NT2/D1 (cell line): ENCODE results near the gene ZBTB24.

Source experiments
- DNase-seq: peaks from one replicate; pipeline ENCODE4 v3.0.0-alpha.2; 2011; ENCODE audit warnings: low read depth, low spot score
- H3K27me3 ChIP-seq: 2 replicates; pipeline ENCODE4 v1.6.0; 2011; ENCODE audit warnings: mild to moderate bottlenecking; ENCODE audit not compliant: insufficient read length, insufficient read depth
- H3K36me3 ChIP-seq: 2 replicates; pipeline ENCODE4 v1.6.1; 2011; ENCODE audit warnings: mild to moderate bottlenecking, low read length, mixed read lengths; ENCODE audit not compliant: insufficient read depth, insufficient read length
- H3K4me1 ChIP-seq: 2 replicates; pipeline ENCODE4 v1.5.1; 2011; ENCODE audit not compliant: insufficient read depth, insufficient read length
- H3K4me3 ChIP-seq: 2 replicates; pipeline ENCODE4 v1.5.1; 2011; ENCODE audit warnings: low read depth; ENCODE audit not compliant: insufficient read length
- H3K9ac ChIP-seq: 2 replicates; pipeline ENCODE4 v1.6.0; 2011; ENCODE audit warnings: low read depth; ENCODE audit not compliant: insufficient read length
- H3K9me3 ChIP-seq: 2 replicates; pipeline ENCODE4 v1.5.1; 2011; ENCODE audit warnings: mild to moderate bottlenecking, low read length; ENCODE audit not compliant: insufficient read depth
- SUZ12 ChIP-seq: IDR thresholded peaks from 2 replicates; pipeline ENCODE4 v1.6.1; 2011; ENCODE audit not compliant: insufficient read length, insufficient read depth; ENCODE audit errors: extremely low read depth
- YY1 ChIP-seq: IDR thresholded peaks from 2 replicates; pipeline ENCODE4 v1.6.1; 2011; ENCODE audit not compliant: insufficient read length, insufficient read depth
- ZNF274 ChIP-seq: IDR thresholded peaks from 2 replicates; pipeline ENCODE4 v1.6.1; 2011; ENCODE audit warnings: mild to moderate bottlenecking, low read depth, low read length

ZBTB24 gene

DNA sequence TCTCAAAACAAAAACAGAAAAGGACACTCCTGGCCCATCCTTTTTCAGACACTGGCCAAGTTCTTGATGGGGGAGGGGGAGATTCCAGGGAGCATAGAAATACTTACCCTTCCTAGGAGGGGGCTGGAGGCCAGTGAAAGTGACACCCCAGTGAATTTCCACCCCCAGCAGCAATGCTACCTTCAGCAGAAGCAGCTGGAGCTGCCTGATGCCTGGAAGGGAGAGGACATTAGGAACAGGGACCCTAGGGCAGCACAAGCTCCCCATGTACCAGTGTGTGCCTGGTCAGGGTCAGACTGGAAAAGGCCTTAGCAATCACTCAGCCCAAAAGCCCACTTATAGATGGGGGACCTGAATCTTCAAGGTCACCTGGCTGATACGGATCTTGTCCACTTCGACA, 29.9 kb downstream of the ZBTB24 start:
- Histone ChIP-seq H3K27me3 (no peaks in the 10 kb centered on the region), H3K9me3 (no peaks in the 10 kb centered on the region), H3K9ac (no peak overlapping the region), H3K4me1 (peaks cover 14% of the 10 kb centered on the region), H3K4me3 (no peak overlapping the region), H3K36me3 (peaks cover 52% of the 10 kb centered on the region)
- no peak for TF ChIP-seq ZNF274
- no peak for TF ChIP-seq YY1
- TF ChIP-seq SUZ12: no peak
- no peak for DNase-seq

DNA sequence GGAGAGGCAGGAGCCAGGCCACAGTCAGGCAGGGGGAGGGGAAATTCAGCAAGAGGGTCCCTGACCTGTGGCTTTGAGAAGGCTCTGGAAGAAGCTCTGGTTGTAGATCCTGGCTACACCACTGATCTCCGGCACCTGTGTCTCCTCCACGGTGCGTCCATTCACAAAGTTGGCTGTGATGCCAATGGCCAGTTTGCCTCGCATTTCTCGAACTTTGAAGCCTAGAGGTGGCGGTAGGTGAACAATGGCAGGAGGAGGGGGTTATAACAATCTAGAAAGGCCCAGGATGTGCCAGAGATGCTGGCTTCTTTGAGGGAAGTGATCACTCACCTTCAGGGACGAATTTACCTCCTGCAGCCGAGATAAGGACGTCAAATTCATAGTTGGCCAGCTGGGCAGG, 30.8 kb downstream of the ZBTB24 start:
- TF ChIP-seq ZNF274 (no peak), SUZ12 (no peak), YY1 (no peak)
- Histone ChIP-seq H3K9me3 (no peaks in the 10 kb centered on the region), H3K9ac (no peak overlapping the region), H3K4me3 (no peak overlapping the region), H3K4me1 (peaks cover 13% of the 10 kb centered on the region), H3K27me3 (no peaks in the 10 kb centered on the region), H3K36me3 (peaks cover 59% of the 10 kb centered on the region)
- DNase-seq: no peak

DNA sequence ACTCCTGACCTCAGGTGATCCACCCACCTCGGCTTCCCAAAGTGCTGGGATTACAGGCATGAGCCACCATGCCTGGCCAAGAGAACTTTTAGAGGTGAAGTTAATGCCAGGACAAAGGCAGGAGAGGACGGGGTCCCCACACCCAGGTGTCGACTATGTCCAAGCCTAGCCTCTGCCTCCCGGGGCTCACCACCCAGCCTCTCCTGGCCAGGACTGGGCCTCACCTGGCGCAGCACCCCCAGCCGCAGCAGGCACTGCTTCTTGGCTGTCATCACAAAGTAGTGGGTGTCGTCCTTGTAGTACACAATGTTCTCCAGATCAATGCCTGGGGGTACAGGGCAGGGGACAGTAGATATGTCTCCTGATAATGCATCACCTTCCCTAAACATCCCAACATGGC, 31.6 kb downstream of the ZBTB24 start:
- no peak overlapping the region for H3K4me3 ChIP-seq
- H3K4me1 ChIP-seq: peaks cover 12% of the 10 kb centered on the region
- peaks cover 67% of the 10 kb centered on the region for H3K36me3 ChIP-seq

DNA sequence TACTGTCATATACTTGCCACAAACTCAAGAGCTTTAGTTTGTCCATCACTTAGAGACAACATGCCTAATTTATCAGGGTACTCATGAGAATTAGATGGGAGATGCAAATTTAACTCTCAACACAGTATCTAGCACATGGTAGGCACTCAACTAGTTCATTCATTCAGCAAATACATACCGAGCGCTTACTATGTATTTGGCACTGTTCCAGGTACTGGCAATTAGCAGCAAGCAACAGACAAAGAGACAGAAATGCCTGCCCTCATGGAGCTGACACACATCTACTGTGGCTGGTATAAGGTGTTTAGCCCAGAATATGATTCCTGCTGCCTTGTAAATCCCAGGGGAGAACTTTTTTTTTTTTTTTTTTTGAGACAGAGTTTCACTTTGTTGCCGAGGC, 32.2 kb downstream of the ZBTB24 start:
- Histone ChIP-seq H3K9ac (no peak overlapping the region), H3K4me1 (peaks cover 12% of the 10 kb centered on the region), H3K9me3 (no peaks in the 10 kb centered on the region), H3K27me3 (no peaks in the 10 kb centered on the region), H3K36me3 (peaks cover 73% of the 10 kb centered on the region), H3K4me3 (no peak overlapping the region)
- TF ChIP-seq ZNF274: no peak
- no peak for TF ChIP-seq SUZ12
- no peak for TF ChIP-seq YY1
- DNase-seq: no peak

More for the DNA sequence above, 31.6 kb downstream of the ZBTB24 start:
- no peak for TF ChIP-seq ZNF274
- no peak for TF ChIP-seq SUZ12
- TF ChIP-seq YY1: no peak
- Histone ChIP-seq H3K9me3 (no peaks in the 10 kb centered on the region), H3K9ac (no peak overlapping the region), H3K27me3 (no peaks in the 10 kb centered on the region)
- no peak for DNase-seq

DNA sequence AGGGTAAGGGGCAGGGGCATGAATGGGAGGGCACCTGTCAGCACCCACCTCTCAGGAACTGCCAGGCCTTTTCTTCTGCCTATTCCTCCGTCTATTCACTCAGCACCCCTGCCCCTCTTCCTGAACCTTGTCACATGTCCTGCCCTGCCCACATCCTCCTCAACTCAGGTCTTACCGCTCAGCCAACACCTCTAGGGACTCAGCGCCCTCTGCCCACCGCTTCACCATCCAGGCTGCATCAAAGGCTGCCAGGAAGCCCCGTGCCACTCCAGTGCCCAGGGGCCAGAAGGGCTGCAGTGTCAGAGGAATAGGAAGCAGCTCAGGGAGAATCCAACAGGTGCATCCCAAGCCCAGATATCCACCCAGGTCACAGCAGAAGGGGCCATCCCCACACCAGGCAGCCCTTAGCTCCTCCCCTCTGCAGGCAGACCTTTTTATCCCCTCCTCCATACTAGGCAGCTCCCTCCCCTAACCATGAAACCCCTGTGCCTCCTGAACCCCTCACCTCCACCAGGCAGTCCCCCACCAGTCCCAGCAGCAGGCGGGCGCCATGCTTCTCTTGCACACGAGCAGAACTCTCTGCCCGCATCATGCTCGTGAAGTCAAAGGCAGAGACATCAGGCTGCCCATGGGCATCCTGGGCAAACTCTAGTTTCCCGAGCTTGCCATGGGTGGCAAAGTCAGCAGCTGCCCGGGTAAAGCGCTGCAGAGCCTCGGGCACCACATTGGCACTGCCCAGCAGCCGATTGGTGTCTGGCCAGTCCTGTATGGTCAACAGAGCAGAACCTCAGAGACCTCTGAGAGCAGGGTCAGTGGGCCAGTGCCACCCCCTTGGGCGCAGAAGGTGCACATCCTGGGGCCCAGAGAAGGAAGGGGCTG, 33.0 kb downstream of the ZBTB24 start:
- Histone ChIP-seq H3K4me3 (no peak overlapping the region), H3K36me3 (peaks cover 80% of the 10 kb centered on the region), H3K27me3 (no peaks in the 10 kb centered on the region), H3K9me3 (no peaks in the 10 kb centered on the region), H3K4me1 (peaks cover 12% of the 10 kb centered on the region), H3K9ac (no peak overlapping the region)
- DNase-seq: no peak
- TF ChIP-seq SUZ12 (no peak), ZNF274 (no peak), YY1 (no peak)

DNA sequence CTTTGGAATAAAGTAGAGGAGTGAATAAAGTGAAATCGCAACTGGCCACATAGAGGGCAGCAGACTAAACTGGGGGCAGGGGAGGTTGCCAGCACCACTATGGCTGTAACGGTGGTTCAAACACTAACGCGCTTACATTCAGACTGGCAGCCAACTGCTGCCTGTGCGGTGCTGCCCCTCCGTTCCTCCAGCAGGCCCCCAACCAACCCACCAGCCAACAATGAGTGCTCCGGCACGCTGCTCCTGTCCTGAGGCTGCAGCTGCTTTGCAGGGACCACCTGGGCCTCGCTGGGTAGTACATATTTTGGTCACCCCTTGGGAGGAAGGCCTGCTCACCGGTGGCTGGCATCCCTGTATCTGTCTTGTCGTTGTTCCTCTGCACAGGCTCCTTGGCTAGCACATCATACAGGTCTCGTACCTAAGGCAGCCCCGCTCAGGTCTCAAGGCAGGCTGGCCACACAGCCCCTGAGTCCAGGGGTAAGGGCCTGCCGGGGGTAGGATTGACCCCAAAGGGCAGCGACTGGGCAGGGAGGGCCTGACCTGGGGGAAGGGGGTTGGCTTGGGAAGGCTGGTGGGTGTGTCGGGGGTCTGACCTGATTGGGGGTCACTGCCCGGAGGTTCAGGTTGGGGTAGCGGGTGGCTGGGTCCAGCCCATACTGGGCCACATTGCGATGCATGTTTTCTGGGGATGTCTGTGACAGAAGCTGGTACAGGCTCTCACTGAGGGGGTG, 33.8 kb downstream of the ZBTB24 start:
- Histone ChIP-seq H3K4me1 (peaks cover 7% of the 10 kb centered on the region), H3K36me3 (peaks cover 88% of the 10 kb centered on the region), H3K9me3 (no peaks in the 10 kb centered on the region), H3K4me3 (no peak overlapping the region), H3K9ac (no peak overlapping the region), H3K27me3 (no peaks in the 10 kb centered on the region)
- DNase-seq: no peak
- TF ChIP-seq SUZ12: no peak

DNA sequence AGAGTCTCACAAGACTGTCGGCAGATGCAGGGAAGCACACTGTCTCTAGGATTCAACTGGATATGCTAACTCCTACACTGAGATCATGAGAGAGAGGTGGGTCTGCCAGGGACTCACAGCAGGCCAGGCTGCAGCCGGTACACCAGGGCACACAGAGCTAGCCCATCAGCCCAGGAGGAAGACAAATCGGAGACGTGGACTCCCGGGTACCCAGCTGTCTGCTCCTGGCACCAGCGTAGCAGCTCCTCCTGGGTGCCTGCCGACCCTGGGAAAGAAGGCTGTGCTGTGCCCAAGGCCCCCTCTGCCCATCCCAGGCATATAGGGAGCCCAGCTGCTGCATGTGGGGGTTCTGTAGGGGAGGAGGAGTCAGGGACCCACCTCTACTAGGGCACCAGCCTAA, 34.4 kb downstream of the ZBTB24 start:
- Histone ChIP-seq H3K9me3 (no peaks in the 10 kb centered on the region), H3K4me3 (no peak overlapping the region), H3K27me3 (no peaks in the 10 kb centered on the region), H3K36me3 (peaks cover 90% of the 10 kb centered on the region), H3K9ac (no peak overlapping the region), H3K4me1 (peaks cover 4% of the 10 kb centered on the region)
- no peak for DNase-seq
- TF ChIP-seq SUZ12: no peak
